ENCODE measurements around the gene EEF1A2.

EEF1A2 gene

DNA sequence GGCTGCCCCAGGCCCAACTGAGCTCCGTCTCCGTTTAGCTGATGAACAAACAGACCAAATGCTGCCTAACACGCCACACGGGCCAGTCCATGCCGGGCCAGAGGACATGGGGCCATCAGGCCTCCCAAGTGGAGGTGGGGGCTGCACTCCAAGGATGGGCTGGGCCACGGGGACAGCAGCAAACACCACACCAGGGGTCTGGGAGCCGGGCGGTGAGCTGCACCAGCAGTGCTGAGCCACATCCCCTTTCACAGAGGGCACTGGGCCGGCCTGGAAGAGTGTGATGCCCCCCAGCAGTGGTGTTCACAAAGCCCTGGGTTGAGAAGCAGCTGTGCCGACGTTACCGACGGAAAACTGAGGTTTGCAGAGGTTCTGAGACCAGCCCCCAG, 29.2 kb downstream of the EEF1A2 start:
- no peak for DNase-seq (ENCODE audit: low spot score)

DNA sequence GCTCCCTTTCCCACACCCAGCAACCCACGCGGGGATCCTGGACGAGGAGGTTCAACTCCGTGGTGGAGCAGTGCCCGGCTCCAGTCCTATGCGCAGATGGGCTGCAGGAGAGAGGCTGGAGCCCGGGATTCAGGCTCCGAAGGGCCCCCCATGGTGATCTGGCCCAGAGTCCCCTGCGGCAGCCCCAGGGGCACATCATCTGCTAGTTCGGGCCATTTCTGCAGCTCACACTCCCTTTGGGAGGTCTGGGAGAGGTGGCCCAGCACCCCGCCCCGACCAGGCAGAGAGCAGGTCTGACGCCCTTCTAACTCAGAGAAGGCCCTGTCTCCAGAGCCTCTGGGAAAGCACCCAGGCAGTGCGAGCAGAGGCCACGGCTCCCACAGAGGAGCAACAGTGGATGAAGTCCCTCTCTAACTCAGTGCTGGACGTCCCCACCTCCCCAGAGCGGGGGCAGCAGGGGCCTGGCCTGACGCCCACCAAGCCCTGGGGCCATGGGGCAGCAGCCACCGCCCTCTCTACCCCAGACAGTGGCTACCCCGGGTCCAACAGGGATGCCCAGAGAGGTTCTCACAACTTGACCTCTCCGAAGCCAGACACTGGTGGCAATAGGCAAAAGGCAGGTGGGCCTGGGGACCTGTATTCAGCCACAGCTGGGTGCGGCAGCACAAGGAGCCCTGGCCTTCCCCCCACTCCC, 29.7 kb downstream of the EEF1A2 start:
- DNase-seq (ENCODE audit: low spot score), result no peak

DNA sequence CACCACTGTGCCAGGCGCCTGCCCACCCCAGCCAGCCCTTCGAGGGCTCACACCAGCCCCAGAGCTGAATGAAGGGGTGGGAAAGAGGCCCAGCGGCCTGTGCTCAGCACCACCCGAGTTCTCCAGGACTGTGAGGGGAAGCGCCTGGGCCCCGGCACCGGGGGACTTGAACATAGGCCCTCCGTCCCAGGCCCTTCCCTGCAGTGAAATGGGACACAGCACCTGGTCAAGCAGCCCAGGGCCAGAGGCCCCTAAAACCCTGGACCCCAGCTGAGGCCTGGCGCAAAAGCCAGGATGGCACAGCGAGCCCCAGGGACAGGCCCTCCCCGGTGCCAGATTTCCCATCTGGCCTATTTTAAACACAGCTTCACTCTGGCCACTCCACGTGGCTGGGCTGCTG, 30.5 kb downstream of the EEF1A2 start:
- DNase-seq (ENCODE audit: low spot score), result no peak

DNA sequence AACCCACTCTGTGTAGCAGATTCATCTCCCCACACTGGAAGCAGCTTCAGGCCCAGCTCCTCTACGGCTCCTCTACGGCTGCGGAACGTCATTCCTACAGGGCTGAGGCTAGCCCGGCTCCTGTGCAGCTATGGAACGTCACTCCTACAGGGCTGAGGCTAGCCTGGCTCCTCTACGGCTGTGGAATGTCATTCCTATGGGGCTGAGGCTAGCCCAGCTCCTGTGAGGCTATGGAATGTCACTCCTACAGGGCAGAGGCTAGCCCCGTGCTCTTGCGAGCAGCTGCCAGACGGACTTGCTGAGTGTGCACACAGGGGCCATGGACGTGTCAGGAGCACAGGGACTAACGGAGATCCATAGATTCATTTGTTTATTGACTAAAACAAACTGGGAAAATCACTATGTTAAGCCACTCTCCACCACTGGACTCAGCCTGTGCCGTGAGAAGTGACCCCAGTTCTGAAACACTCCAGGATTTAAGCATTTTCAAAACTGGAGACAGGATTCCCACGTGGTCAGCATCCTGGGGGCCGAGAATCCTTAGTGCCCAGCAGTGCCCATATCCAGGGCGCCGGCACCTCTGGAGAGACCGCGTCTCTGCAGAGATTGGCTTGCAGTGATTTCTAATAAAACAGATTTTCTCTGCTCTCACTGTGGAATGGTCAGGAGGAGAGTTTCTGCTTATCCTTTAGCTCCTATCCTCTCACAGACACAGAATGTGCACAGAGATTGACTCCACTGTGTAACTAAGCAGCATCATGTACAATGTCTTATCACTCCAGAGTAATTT, 31.4 kb downstream of the EEF1A2 start:
- DNase-seq (ENCODE audit: low spot score), result no peak

DNA sequence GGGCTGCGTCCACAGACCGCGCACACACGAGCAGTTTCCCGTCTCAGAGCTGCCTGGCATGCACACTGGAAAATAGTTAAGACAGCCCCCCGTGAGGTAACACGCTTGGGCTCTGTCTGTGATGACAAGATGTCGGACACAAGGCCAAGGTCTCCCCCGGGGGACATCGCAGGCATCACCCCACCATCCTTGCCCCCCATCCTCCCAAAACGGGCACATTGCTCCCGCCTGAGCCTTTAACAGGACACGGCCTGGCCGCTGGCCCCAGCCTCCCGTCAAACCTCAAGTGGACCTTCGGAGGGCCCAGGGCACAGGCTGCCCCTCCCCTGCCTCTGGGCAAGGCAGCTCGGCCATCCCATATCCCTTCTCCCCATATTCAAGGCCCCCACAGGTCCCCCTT, 32.0 kb downstream of the EEF1A2 start:
- DNase-seq (ENCODE audit: low spot score), result no peak

DNA sequence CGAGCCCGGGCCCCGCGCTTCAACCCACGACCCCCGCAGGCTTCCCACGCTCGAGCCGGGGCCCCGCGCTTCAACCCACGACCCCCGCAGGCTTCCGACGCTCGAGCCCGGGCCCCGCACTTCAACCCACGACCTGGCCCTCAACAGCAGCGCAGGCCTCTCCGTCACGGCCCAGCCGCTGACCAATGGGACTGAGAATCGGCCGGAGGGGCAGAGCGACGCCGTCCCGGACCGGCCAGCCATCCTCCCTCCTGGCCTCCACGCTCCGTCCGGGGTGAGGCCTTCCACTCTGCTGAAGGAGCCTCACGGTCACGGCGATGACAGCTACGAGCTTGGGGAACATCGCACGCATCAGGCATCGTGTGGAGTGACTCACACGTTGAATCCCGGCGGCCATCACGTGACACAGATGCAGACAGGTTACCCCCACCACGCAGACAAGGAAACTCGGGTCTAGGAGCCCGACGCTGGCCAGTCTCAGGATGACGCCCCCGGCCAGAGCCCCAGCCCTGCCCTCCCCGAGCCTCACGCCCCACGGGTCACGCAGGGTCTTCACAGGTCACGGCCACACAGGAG, 32.5 kb downstream of the EEF1A2 start:
- DNase-seq (ENCODE audit: low spot score), result no peak

DNA sequence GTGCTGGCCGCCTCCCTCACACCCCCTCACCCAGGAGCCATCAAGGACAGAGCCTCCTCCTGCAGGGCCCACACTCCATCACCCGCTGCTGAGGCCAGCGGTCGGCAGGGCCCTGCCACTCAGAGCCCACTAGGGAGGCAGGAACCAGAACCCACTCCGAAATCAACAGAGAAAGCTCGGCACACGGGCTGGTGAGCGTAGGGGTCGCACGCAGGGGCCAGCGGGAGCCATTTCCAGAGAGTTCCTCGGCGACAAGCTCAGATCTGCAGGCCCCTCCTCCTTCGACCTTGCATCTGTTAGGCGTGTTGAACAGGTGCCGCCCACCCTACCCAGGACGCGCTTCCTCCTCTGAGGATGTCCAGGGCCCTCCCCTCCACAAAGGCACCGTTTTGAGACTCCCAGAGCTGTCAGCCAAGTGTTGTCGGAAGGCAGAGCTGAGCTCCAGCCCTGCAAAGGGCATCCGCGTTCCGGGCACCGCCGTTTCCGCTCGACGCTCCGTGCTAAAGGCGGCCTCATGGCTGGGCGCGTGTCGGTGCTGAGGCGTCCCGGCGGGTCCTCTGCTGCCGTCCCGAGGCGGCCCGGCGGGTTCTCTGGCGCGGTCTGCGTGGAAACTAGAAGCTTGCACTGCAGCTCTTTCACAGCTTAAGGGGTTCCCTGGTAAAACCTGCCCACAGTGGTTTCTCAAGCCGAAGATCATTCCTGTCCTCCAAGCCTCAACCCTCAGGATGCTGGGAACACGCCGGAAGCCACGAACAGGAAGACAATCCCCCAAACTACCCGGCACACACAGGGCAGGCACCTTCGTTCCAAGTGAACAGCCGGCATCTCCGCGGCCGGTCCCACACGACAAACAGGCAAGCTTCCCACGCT, 33.3 kb downstream of the EEF1A2 start:
- no peak for DNase-seq (ENCODE audit: low spot score)

DNA sequence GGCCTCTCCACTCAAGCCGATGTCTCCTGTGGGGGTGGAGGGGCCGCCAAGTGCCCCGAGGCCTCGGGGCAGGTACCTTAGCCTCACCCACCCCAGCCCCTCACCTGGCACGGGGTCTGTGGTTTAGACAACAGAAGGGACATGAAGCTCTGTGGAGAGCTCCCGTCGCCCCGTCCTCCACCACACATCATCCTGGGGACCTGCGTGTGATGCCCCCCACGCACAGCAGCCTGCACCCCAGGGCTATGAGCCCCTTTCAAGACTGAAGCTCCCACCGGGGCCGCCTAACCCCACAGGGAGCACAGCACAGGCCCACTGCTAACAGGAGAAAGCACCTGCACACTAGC, 34.6 kb downstream of the EEF1A2 start:
- no peak for DNase-seq (ENCODE audit: low spot score)

DNA sequence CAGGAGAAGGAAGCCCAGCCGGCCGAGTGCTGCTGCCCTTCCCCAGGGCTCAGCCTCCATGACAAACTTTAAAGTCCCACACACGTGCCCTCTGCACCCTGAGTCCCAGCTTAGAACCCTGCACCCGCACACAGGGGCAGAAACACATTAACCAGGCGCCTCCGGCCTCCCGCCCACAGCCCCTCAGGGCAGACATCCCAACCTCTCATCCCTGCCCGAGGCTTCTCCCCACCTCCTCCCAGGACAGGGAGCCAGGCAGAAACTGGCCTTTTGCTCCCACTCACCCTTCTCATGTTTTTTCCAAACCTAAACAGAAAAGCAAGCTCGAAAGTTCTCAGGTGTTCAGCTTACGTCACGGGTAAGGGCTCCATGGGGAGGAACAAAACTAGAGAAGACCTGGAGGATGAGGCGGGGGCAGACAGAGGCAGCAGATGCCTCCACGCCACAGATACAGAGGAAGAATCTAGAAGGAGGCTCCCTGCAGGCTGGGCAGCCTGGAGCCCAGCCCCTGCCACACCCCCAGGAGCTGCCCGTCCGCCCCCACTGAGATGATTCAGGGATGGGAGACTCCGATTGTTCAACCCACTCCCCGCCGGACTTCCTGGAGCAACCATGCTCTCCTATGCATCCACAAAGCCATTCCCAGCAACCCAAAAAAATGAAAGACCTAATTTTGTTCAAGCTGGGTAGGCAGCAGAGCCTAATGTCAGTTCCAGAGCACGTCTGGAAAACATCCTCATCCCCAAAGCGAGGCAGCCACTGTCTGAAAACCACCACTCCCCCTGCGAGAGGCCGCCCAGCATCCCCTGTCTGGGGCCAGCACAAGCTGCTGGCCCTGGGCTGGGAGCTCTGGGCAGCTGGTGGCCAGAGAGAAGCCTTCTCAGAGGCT, 35.2 kb downstream of the EEF1A2 start:
- peak; percentile 48 for DNase-seq (ENCODE audit: low spot score)

DNA sequence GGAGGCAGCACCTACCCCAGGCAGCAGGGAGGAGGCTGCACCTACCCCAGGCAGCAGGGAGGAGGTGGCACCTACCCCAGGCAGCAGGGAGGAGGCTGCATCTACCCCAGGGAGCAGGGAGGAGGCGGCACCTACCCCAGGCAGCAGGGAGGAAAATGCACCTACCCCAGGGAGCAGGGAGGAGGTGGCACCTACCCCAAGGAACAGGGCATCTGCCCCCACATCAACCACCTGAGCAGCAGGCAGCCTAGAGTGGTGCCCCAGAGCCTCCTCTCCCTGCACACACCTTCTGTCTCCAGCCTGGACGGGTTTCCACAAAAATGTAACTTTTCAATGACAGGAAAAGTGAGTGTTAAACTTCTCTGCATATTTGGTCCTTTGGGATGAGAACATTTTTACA, 36.6 kb downstream of the EEF1A2 start:
- DNase-seq (ENCODE audit: low spot score), result peak; percentile 50

DNA sequence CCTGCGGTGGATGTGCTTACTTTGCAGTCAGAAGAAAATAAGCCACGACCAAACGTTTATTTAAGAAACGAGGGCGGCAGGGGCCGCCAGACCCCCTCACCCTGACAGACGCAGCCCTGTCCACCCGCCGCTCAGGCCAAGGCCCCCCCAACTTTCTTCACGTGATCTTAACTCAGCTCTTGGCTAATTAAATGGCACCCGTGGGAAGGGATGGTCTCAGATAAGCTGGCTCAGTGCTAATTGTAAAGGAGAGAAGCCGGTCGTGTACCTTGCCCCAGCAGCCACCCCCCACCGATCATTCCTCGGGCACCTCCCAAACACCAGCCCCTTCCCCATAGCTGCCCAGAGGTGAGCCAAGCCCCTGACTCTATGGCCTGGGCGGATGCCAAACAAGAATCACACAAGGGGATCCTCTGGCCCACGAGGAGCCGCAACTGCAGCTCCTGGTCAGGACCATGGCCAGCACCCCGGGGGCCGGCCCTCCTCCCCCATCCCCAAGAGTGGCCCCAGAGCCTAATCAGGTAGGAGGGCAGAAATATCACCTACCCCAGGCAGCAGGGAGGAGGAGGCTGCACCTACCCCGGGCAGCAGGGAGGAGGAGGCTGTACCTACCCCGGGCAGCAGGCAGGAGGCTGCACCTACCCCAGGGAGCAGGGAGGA, 37.6 kb downstream of the EEF1A2 start:
- DNase-seq (ENCODE audit: low spot score), result no peak

DNA sequence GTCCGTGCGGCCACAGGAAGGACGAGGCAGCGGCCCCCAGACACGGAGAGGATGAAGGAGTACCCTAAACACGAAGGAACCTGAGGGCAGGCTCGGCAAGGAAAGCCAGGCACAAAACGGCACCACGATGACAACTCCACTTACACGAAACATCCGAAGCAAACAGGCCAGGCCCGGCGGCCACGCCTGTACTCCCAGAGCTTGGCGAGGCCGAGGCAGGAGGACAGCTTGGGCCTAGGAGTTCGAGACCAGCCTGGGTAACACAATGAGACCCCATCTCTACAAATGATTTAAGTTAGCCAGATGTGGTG, 39.9 kb downstream of the EEF1A2 start:
- DNase-seq (ENCODE audit: low spot score), result no peak

DNA sequence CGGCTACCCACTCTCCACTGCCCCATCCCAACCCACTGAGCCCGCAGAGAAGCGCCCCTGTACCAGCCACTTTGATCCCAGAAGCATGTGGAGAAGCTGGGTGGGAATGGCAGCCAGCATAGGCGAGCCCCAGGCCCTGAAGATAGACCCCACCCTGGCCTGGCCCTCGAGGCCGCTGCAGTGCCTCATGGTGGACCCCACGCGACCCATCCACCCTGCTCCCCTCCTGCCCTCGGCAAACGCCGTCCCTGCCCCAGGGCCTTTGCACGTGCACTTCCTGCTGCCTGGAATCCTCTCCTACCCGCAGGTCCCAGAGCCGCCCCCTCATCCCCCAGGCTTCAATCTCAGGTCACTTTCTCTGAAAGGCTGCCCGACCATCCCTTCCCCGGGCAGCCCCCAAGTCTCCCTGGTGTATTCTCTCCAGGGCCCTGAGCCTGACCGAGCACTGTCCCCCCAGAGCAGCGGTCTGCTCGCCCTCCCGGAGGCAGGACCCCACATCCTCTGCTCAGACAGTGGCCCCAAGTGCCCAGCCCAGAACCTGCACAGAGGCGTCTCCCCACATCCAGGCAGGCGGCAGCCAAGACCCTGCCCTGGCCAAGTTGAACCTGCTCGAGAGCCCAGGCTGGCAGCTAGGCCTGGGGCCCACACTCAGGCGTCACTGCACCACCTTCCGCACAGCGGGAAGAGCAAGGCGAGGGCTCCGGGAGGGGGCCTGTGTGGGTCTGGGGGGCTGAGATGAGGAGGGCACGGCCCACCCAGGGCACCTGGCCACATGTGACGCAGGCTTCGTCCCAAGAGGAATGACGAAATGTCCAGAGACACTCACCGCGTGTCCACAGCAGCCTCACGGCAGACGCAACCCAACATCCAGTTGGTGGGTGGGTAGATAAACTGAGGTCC, 40.5 kb downstream of the EEF1A2 start:
- DNase-seq (ENCODE audit: low spot score), result no peak

DNA sequence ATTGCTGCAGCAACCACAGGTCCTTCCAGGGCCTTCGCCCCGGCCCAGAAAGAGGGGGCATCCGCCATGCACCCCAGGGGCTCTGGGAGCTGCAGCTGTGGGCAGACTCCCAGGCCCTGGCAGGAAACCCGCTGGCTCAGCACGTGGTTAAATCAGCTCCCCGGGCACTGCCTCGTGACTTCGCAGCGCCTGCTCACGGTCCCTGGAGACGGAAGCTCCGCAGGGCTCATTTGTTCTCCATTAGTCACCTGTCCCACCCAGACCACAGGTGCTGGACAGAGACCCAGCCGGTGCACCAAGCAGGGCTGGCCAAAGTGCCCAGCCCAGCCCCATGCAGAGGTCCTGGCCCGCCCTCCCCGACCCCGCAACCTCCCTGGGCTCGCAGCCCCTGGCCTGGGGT, 41.1 kb downstream of the EEF1A2 start:
- DNase-seq (ENCODE audit: low spot score), result no peak

DNA sequence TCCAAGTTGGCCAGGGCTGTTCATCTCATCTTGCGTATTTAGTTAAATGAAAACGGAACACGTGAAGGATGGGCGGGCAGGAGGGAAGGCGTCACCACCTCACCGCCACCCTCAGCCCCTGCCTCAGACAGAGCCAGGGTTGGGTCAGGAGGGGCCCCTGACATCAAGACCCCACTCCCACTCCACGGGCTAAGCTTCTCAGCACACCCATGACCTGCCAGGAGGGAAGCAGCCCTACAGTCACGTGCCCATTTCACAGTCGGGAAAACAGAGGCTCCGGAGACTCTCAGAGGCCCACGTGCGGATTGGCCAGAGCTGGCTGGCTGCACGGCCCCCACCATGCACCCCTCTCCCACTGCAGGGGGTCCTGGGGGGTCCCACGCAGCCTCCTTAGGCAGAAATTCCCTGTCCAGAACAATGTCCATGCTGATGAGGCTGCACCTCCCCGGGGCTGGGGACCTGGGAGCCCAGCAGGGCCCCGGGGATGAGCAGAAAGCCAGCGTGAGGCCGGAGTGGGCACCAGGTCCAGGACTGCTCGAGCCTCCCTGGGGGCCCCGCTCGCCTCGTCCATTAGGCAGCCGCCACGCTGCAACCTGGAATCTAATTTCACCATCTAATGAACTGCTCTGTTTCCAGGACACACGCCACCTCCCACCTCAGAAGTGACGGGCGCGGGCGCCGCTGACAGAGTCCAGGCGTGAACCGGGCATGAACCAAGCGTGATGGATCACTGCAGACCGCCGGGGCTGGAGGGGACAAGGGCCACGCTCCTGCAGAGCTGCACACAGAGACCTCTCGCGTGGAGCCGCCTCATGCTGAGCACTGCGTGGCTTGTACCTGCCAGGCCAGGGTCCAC, 42.2 kb downstream of the EEF1A2 start:
- no peak for DNase-seq (ENCODE audit: low spot score)

DNA sequence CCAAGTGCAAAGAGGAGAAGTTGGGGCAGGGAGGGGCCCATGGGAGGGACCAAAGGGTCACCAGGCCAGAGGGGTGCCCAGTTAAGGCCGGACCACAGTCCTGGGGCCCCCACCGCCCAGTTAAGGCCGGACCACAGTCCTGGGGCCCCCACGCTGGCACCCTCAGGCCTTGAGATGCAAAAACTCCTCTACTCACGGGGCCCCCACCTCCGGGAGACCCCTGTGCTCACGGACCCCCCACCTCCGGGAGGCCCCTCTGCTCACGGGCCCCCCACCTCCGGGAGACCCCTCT, 43.4 kb downstream of the EEF1A2 start:
- no peak for DNase-seq (ENCODE audit: low spot score)

DNA sequence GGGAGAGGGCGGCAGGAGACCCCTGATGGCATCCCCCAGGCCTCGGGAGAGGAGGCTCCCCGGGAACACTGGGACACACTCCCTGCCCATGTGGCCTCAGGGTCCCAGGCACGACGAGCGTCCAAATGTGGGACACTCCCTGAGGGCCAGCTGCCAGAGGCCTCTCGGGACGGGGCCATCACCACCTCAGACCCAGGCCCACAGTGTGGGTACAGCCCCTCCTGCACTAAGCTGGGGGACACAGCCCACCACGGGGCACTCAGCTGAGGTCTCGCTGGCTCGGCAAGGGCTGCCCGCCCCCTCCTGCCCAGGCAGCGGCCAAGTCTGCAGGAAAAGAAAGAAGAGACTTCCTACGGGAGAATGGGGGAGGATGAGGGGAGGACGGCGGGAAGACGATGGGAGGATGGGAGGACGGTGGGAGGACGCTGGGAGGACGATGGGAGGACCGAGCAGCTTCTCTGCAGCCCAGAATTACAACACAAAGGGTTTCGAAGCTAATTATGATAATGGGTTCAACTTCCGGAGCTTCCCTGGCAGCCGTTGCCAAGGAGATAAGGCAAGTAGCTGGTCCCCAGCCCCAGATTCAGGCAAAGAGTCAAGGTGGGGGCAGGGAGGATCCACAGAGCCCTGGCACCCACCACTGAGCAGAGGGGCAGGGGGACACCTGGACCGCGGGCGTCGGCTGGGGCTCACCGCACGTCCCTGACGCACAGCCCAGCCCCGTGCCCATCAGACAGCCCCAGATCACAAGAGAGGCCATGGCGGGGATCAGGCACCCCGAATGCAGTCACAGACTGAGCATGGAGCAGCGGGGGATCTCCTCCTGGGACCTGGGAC, 43.9 kb downstream of the EEF1A2 start:
- DNase-seq (ENCODE audit: low spot score), result no peak

DNA sequence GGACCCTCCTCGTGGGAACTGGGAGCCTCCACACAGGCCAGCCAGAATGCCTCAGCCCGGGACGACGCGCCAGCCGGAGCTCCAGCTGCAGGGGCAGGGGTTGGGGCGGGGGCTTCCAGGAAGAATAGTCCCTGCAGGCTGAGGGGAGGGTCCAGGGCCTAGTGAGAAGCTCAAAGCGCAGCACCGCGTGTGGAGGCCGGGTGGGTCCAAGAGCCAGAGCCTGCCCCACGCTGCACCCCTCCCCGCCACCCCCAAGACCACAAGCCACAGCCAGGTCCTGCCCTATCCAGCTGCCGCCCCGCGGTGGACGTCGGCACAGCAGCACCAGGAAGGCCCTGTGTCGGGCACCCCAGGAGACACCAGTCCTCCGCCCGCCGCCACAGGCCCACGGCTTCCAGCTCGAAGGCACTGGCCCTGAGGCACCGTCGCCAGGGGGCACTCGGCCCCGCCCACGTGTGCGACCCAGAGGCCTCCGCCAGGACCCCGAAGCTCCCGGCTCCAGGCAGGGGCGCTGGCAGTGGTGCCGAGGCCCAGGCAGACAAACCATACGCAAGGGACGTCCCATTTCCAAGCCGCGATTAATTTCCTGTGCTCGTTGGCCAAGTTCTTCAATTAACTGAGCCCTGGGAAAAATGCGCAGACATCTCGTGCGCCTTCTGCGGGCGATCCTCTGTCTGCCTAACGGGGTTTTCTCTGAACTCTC, 45.9 kb downstream of the EEF1A2 start:
- no peak for DNase-seq (ENCODE audit: low spot score)

Measured in putamen (tissue), 1 donor.